Large intestine (tissue), 3 donors: Measurements from ENCODE around the gene PCTP. TPM values are rescaled to one million over a fixed set of nuclear protein-coding genes. Genes with fewer than 3 reads are reported as not detected.
A peak's percentile ranks its signal among the peaks of the same experiment; 100 is the strongest.

ENCODE experiments used
- DNase-seq, 2 donors: peaks; one replicate each; pipeline versions ENCODE4 v3.0.0 to v3.0.0-alpha.2; 2013
- H3K27ac ChIP-seq: one replicate; pipeline ENCODE4 v1.5.1; 2013; ENCODE audit warnings: low read length
- H3K27me3 ChIP-seq: 2 replicates; pipeline ENCODE4 v1.6.1; 2013; ENCODE audit warnings: low read length; ENCODE audit not compliant: control insufficient read depth, insufficient read depth
- H3K36me3 ChIP-seq: 2 replicates; pipeline ENCODE4 v1.6.1; 2013; ENCODE audit warnings: low read length; ENCODE audit not compliant: control insufficient read depth, insufficient read depth
- H3K4me1 ChIP-seq: one replicate; pipeline ENCODE4 v1.6.1; 2013; ENCODE audit warnings: low read length; ENCODE audit not compliant: control insufficient read depth, insufficient read depth
- H3K4me3 ChIP-seq: one replicate; pipeline ENCODE4 v1.5.1; 2013; ENCODE audit warnings: low read length
- H3K9me3 ChIP-seq: one replicate; pipeline ENCODE4 v1.6.1; 2013; ENCODE audit warnings: mild to moderate bottlenecking, low read depth, low read length, moderate library complexity; ENCODE audit not compliant: control insufficient read depth
- WGBS: methylation state at CpG from one replicate; pipeline ENCODE4 v1.1.5; 2013; ENCODE audit warnings: low lambda C conversion rate; ENCODE audit not compliant: insufficient coverage; 5-methylcytosine and 5-hydroxymethylcytosine counted together
- polyA plus RNA-seq: library from polyadenylated mRNA; unstranded; fragments of 120-200 nt; gene quantifications from one replicate; pipeline ENCODE4 v1.2.1, GENCODE V29; 2013

PCTP gene
- polyA plus RNA-seq, 1 donor, result 20.6 TPM

GRCh38 chr17:55727275-55727674 is 23.6 kb upstream of the PCTP start:
- Histone ChIP-seq H3K36me3 (no peaks in the 10 kb centered on the region), H3K4me1 (no peaks in the 10 kb centered on the region), H3K27me3 (peaks cover 27% of the 10 kb centered on the region), H3K9me3 (no peaks in the 10 kb centered on the region), H3K27ac (no peak overlapping the region), H3K4me3 (no peak overlapping the region)
- no CpG with 5 or more reads among the region's 6 CpGs for WGBS
- DNase-seq, result no peak

DNA sequence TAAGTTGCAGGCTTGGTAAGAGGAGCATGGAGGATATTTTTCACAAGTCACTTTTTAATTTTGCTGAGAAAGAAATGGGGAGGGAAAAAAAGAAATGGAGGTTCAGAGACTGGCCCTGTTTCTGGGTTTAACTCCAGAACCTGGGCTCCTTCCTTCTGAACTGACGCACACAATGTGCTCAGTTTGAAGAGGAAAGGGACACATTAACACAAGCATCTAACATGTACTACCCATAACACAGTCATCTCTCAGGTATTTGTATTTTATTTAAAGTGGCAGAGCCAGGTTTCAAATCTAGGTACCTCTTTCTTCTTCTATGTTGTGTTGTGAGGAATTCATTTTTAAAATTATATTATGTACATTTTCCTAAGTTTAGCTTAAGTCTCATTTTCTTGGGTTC is 22.9 kb upstream of the PCTP start:
- Histone ChIP-seq H3K27me3 (peaks cover 24% of the 10 kb centered on the region), H3K9me3 (no peaks in the 10 kb centered on the region), H3K4me3 (no peak overlapping the region), H3K27ac (no peak overlapping the region), H3K36me3 (no peaks in the 10 kb centered on the region), H3K4me1 (no peaks in the 10 kb centered on the region)
- WGBS, result no CpG with 5 or more reads among the region's 1 CpG
- DNase-seq, result no peak

GRCh38 chr17:55728361-55728760 is 22.5 kb upstream of the PCTP start:
- Histone ChIP-seq H3K27ac (no peak overlapping the region), H3K27me3 (peaks cover 20% of the 10 kb centered on the region)

DNA sequence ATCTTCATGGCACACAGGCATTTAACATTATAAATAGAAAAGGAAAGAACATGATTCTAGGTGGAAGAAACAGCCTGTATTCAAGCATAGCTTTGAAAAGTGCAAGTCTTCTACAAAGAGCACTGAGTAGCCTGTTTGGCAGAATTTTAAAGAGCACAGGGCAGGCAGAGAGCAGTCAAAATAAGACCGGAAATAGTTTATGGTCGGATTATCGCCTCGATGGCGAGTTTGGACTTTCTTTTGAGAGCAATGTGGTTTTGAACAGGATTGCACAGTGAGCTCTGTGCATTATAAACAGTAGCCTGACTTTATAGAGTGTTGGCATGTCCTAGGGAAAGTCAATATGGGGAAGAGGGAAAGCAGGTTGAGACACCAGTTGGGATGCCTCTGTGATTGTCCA is 22.0 kb upstream of the PCTP start:
- Histone ChIP-seq H3K4me1 (no peaks in the 10 kb centered on the region), H3K36me3 (no peaks in the 10 kb centered on the region), H3K9me3 (no peaks in the 10 kb centered on the region), H3K27ac (no peak overlapping the region), H3K4me3 (no peak overlapping the region), H3K27me3 (peaks cover 20% of the 10 kb centered on the region)
- WGBS, result no CpG with 5 or more reads among the region's 5 CpGs
- no peak for DNase-seq

More at GRCh38 chr17:55728361-55728760, 22.5 kb upstream of the PCTP start:
- WGBS, result 60% methylated on average over 1 of the region's 5 CpGs
- H3K4me3 ChIP-seq, result no peak overlapping the region
- H3K36me3 ChIP-seq, result no peaks in the 10 kb centered on the region
- no peak for DNase-seq
- H3K4me1 ChIP-seq, result no peaks in the 10 kb centered on the region
- no peaks in the 10 kb centered on the region for H3K9me3 ChIP-seq

DNA sequence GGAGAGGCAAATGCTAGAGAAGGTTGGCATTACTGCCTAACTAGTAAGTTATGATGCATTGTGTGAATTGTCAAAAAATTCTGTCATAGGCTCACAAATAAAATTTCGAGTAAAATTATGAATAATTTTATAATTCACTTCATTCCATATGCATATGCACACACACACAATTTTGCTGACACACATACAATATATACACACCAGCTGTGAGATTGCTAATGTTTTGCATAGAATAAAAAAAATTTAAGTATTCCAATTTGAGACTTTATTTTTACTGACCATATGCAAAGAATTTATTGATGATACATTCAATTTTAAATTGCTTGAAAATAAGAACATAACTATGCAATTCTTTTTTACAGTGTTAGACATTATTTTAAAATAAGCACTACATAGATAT is 21.4 kb upstream of the PCTP start:
- DNase-seq, result no peak
- Histone ChIP-seq H3K36me3 (no peaks in the 10 kb centered on the region), H3K4me1 (no peaks in the 10 kb centered on the region), H3K4me3 (no peak overlapping the region), H3K27me3 (peaks cover 15% of the 10 kb centered on the region), H3K9me3 (no peaks in the 10 kb centered on the region), H3K27ac (no peak overlapping the region)
- WGBS, result no CpG with 5 or more reads among the region's 1 CpG

- DNase-seq, result no peak
- no CpG with 5 or more reads among the region's 1 CpG for WGBS
- Histone ChIP-seq H3K9me3 (no peaks in the 10 kb centered on the region), H3K27ac (no peak overlapping the region), H3K36me3 (no peaks in the 10 kb centered on the region), H3K4me3 (no peak overlapping the region), H3K4me1 (no peaks in the 10 kb centered on the region), H3K27me3 (peaks cover 11% of the 10 kb centered on the region)
Observed at GRCh38 chr17:55730380-55730779, 20.5 kb upstream of the PCTP start.

- H3K9me3 ChIP-seq, result no peaks in the 10 kb centered on the region
- DNase-seq, result no peak
- no peaks in the 10 kb centered on the region for H3K36me3 ChIP-seq
- no peaks in the 10 kb centered on the region for H3K4me1 ChIP-seq
- WGBS, result 0% methylated on average over 1 of the region's 3 CpGs
- no peak overlapping the region for H3K4me3 ChIP-seq
- peaks cover 10% of the 10 kb centered on the region for H3K27me3 ChIP-seq
- no peak overlapping the region for H3K27ac ChIP-seq
Observed at GRCh38 chr17:55730808-55731207, 20.0 kb upstream of the PCTP start.

GRCh38 chr17:55731586-55732250 is 19.1 kb upstream of the PCTP start:
- peak overlapping the region; percentile 46 for H3K27ac ChIP-seq
- no peak overlapping the region for H3K4me3 ChIP-seq
- peak in 1 of 2 donors; percentile 32 for DNase-seq
- no peaks in the 10 kb centered on the region for H3K36me3 ChIP-seq
- peaks cover 10% of the 10 kb centered on the region for H3K27me3 ChIP-seq
- H3K4me1 ChIP-seq, result no peaks in the 10 kb centered on the region
- H3K9me3 ChIP-seq, result no peaks in the 10 kb centered on the region
- WGBS, result no CpG with 5 or more reads among the region's 10 CpGs

GRCh38 chr17:55734128-55734781 is 16.6 kb upstream of the PCTP start:
- Histone ChIP-seq H3K4me1 (no peaks in the 10 kb centered on the region), H3K27ac (no peak overlapping the region), H3K9me3 (no peaks in the 10 kb centered on the region), H3K4me3 (no peak overlapping the region), H3K27me3 (peaks cover 5% of the 10 kb centered on the region), H3K36me3 (no peaks in the 10 kb centered on the region)
- 27% methylated on average over 3 of the region's 4 CpGs for WGBS
- no peak for DNase-seq

GRCh38 chr17:55735731-55736405 is 15.0 kb upstream of the PCTP start:
- no peak for DNase-seq
- peaks cover 5% of the 10 kb centered on the region for H3K27me3 ChIP-seq
- no peak overlapping the region for H3K4me3 ChIP-seq
- H3K36me3 ChIP-seq, result no peaks in the 10 kb centered on the region
- 71% methylated on average over 2 of the region's 5 CpGs for WGBS
- no peaks in the 10 kb centered on the region for H3K4me1 ChIP-seq
- no peak overlapping the region for H3K27ac ChIP-seq
- H3K9me3 ChIP-seq, result no peaks in the 10 kb centered on the region
